OCI-LY7 (cell line): ENCODE measurements around the gene CLMN. TPM values are rescaled to one million over a fixed set of nuclear protein-coding genes. Genes with fewer than 3 reads are reported as not detected.

ENCODE experiments used
- BruUV-seq: library from RNA; stranded (reverse); fragments of 400-500 nt; replicated peaks from 2 replicates; lab custom pipeline; 2021; lab: Mats Ljungman, UMichigan
- CTCF ChIA-PET: fragments of 300-600 bp; sonication (Branson Sonifier 250); formaldehyde crosslinking; loops from one replicate; lab custom pipeline; 2022; ENCODE audit warnings: antibody characterized with exemption; ENCODE audit not compliant: unreplicated experiment; lab: Charles Lee
- POLR2A ChIA-PET: fragments of 300-600 bp; sonication (Branson Sonifier 250); formaldehyde crosslinking; loops from one replicate; lab custom pipeline; 2022; ENCODE audit warnings: antibody characterized with exemption; lab: Charles Lee
- DNase-seq: peaks from one replicate; pipeline ENCODE4 v3.0.0-alpha.2; 2015; ENCODE audit warnings: low spot score
- H2AFZ ChIP-seq: fragments of 200-600 bp; sonication (generic), shearing (Covaris generic); 2 replicates; pipeline ENCODE4 v1.6.1; 2014; ENCODE audit warnings: mild to moderate bottlenecking, antibody characterized with exemption, low read length, moderate library complexity
- H3K27ac ChIP-seq: fragments of 200-600 bp; sonication (generic); 2 replicates; pipeline ENCODE4 v1.5.1; 2014; ENCODE audit warnings: mixed run types, low read depth, mild to moderate bottlenecking, moderate library complexity, low read length, inconsistent platforms; ENCODE audit not compliant: poor library complexity, severe bottlenecking
- H3K36me3 ChIP-seq: fragments of 200-600 bp; sonication (generic); 2 replicates; pipeline ENCODE4 v1.6.1; 2014; ENCODE audit warnings: mild to moderate bottlenecking, antibody characterized with exemption, low read length, moderate library complexity, mixed read lengths; ENCODE audit not compliant: insufficient read depth
- H3K4me1 ChIP-seq: fragments of 200-600 bp; sonication (generic); 2 replicates; pipeline ENCODE4 v1.5.1; 2014; ENCODE audit warnings: mild to moderate bottlenecking, low read length; ENCODE audit not compliant: insufficient read depth, poor library complexity, severe bottlenecking
- H3K4me2 ChIP-seq: fragments of 200-600 bp; sonication (generic); 2 replicates; pipeline ENCODE4 v1.6.1; 2014; ENCODE audit warnings: mild to moderate bottlenecking, low read length
- H3K4me3 ChIP-seq: fragments of 200-600 bp; sonication (generic); 2 replicates; pipeline ENCODE4 v1.5.1; 2014; ENCODE audit warnings: mild to moderate bottlenecking, low read depth, low read length; ENCODE audit not compliant: poor library complexity, severe bottlenecking
- H3K79me2 ChIP-seq: fragments of 200-600 bp; sonication (generic); 2 replicates; pipeline ENCODE4 v1.6.1; 2016; ENCODE audit warnings: low read depth, mild to moderate bottlenecking, low read length, moderate library complexity, mixed read lengths; ENCODE audit not compliant: insufficient read depth
- H3K9me2 ChIP-seq: fragments of 200-600 bp; sonication (generic); 2 replicates; pipeline ENCODE4 v1.6.1; 2016; ENCODE audit warnings: mild to moderate bottlenecking, low read length, mixed read lengths; ENCODE audit not compliant: insufficient read depth
- H3K9me3 ChIP-seq: fragments of 200-600 bp; sonication (generic); 2 replicates; pipeline ENCODE4 v1.6.1; 2014; ENCODE audit warnings: mild to moderate bottlenecking, mixed run types, low read length, mixed read lengths
- H4K20me1 ChIP-seq: fragments of 200-600 bp; sonication (generic); 2 replicates; pipeline ENCODE4 v1.6.1; 2014; ENCODE audit warnings: mild to moderate bottlenecking, antibody characterized with exemption, low read length, moderate library complexity, mixed read lengths; ENCODE audit not compliant: insufficient read depth
- CTCF ChIP-seq: fragments of 200-600 bp; sonication (generic); conservative IDR thresholded peaks from 2 replicates; pipeline ENCODE4 v1.5.1; 2014; ENCODE audit warnings: mild to moderate bottlenecking, antibody characterized with exemption, low read length, moderate library complexity, mixed read lengths
- EZH2phosphoT487 ChIP-seq: fragments of 200-600 bp; sonication (generic); IDR thresholded peaks from 2 replicates; pipeline ENCODE4 v1.6.1; 2018; ENCODE audit warnings: low read depth, borderline replicate concordance, mild to moderate bottlenecking, mixed run types, antibody characterized with exemption, low read length, moderate library complexity, mixed read lengths
- intact Hi-C: fragments of 100-400 bp; cut with micrococcal nuclease; formaldehyde crosslinking; loops from one replicate; pipeline ENCODE4 v1.10.0; 2022; ENCODE audit not compliant: unreplicated experiment
- total RNA-seq, 2 experiments: library from RNA; depleted of rRNA in 1 of 2; stranded (reverse); fragments of >200 nt in 1 of 2; shearing (Covaris generic) in 1 of 2; gene quantifications; 2 replicates each; pipeline ENCODE4 v1.2.3, GENCODE V29; 2014 to 2022

The CLMN gene
- total RNA-seq, 2 experiments from 2014 or later = 6.8 to 12.0 TPM

- POLR2A ChIA-PET = no interaction called here
- CTCF ChIA-PET = no interaction called here
These were observed 185.3 kb downstream of the CLMN start for GRCh38 chr14:95134304-95134933.

GRCh38 chr14:95133282-95133681 lies 186.4 kb downstream of the CLMN start:
- H3K4me2 ChIP-seq = no peak overlapping the region
- H3K9me2 ChIP-seq = no peaks in the 10 kb centered on the region
- peaks cover 40% of the 10 kb centered on the region; the same call in 1 of the 2 replicates for H3K79me2 ChIP-seq
- H3K4me3 ChIP-seq = no peak overlapping the region
- POLR2A ChIA-PET = no interaction called here
- H4K20me1 ChIP-seq = no peaks in the 10 kb centered on the region
- peaks cover 71% of the 10 kb centered on the region for H3K36me3 ChIP-seq
- no peaks in the 10 kb centered on the region for H3K4me1 ChIP-seq
- H2AFZ ChIP-seq = no peak overlapping the region
- no peaks in the 10 kb centered on the region for H3K9me3 ChIP-seq
- DNase-seq = no peak
- H3K27ac ChIP-seq = no peak overlapping the region
- BruUV-seq = no TSS peak
- TF ChIP-seq CTCF (no peak), EZH2phosphoT487 (no peak)
- intact Hi-C loops = no loop called here
- CTCF ChIA-PET = no interaction called here

More at GRCh38 chr14:95134304-95134933, 185.3 kb downstream of the CLMN start:
- no peaks in the 10 kb centered on the region for H3K9me2 ChIP-seq
- no peak overlapping the region for H3K4me3 ChIP-seq
- no peak overlapping the region for H2AFZ ChIP-seq
- H3K79me2 ChIP-seq = peaks cover 48% of the 10 kb centered on the region
- no peak for DNase-seq
- H3K36me3 ChIP-seq = peaks cover 65% of the 10 kb centered on the region
- H3K27ac ChIP-seq = no peak overlapping the region
- H3K4me1 ChIP-seq = peaks cover 6% of the 10 kb centered on the region
- intact Hi-C loops = no loop called here
- no peaks in the 10 kb centered on the region for H3K9me3 ChIP-seq
- H3K4me2 ChIP-seq = no peak overlapping the region
- TF ChIP-seq CTCF (no peak), EZH2phosphoT487 (no peak)
- no TSS peak for BruUV-seq
- no peaks in the 10 kb centered on the region for H4K20me1 ChIP-seq

- TF ChIP-seq EZH2phosphoT487 (no peak), CTCF (no peak)
- ChIA-PET CTCF (no interaction called here), POLR2A (no interaction called here)
- no peaks in the 10 kb centered on the region for H4K20me1 ChIP-seq
- no peak overlapping the region for H2AFZ ChIP-seq
- no peaks in the 10 kb centered on the region for H3K9me3 ChIP-seq
- no peak overlapping the region for H3K27ac ChIP-seq
- intact Hi-C loops = no loop called here
- BruUV-seq = no TSS peak
- H3K36me3 ChIP-seq = peaks cover 76% of the 10 kb centered on the region
- peaks cover 34% of the 10 kb centered on the region; the same call in 1 of the 2 replicates for H3K79me2 ChIP-seq
- H3K9me2 ChIP-seq = no peaks in the 10 kb centered on the region
- no peaks in the 10 kb centered on the region for H3K4me1 ChIP-seq
- no peak for DNase-seq
- no peak overlapping the region for H3K4me3 ChIP-seq
- no peak overlapping the region for H3K4me2 ChIP-seq
These were observed 186.9 kb downstream of the CLMN start for GRCh38 chr14:95132760-95133159.
